GM12878 (cell line): Measurements from ENCODE around the gene CD163L1. TPM values are rescaled to one million over a fixed set of nuclear protein-coding genes. Genes with fewer than 3 reads are reported as not detected.

Experiments used
- ATAC-seq: fragments of 200-7000 bp; cut with Tn5 transposase; 3 replicates; pipeline ENCODE4 v1.9.1; 2020; ENCODE audit warnings: mild to moderate bottlenecking, moderate library complexity
- BruUV-seq: library from RNA; stranded (reverse); fragments of 400-500 nt; replicated peaks from 2 replicates; lab custom pipeline; 2021; lab: Mats Ljungman, UMichigan
- CTCF ChIA-PET: fragments of 300-600 bp; sonication (Branson Sonifier 250); formaldehyde crosslinking; extraction: SDS; loops from one replicate; lab custom pipeline; 2021; ENCODE audit warnings: inconsistent platforms; lab: Yijun Ruan, JAX
- POLR2A ChIA-PET: fragments of 350-600 bp; formaldehyde crosslinking; extraction: SDS; loops from one replicate; lab custom pipeline; 2021; ENCODE audit warnings: inconsistent platforms; lab: Charles Lee
- RAD21 ChIA-PET: fragments of 300-600 bp; sonication (Branson Sonifier 250); formaldehyde crosslinking; loops from one replicate; lab custom pipeline; 2023; ENCODE audit warnings: antibody characterized with exemption; ENCODE audit not compliant: unreplicated experiment; lab: Charles Lee
- SMC1A ChIA-PET: fragments of 300-600 bp; sonication (Branson Sonifier 250); formaldehyde crosslinking; loops from one replicate; lab custom pipeline; 2023; ENCODE audit not compliant: unreplicated experiment, uncharacterized antibody; lab: Charles Lee
- DNase-seq: peaks from one replicate; pipeline ENCODE4 v3.0.0-alpha.2; 2011; ENCODE audit warnings: low read depth, low spot score
- FAIRE-seq: peaks from 3 replicates; lab custom pipeline; 2011; peaks lifted over from hg19 to GRCh38; lab: Jason Lieb, UNC
- H2AFZ ChIP-seq: 2 replicates; pipeline ENCODE4 v1.6.0; 2011; ENCODE audit warnings: low read depth, low read length, control low read depth; ENCODE audit not compliant: control insufficient read depth
- H3K27ac ChIP-seq: 2 replicates; pipeline ENCODE4 v1.5.1; 2011; ENCODE audit warnings: control low read depth; ENCODE audit not compliant: control insufficient read depth, insufficient read depth
- H3K27me3 ChIP-seq, 2 experiments: replicated peaks in 1 of 2; 2 replicates each; pipeline versions ENCODE4 v1.6.0 to v1.6.1; 2011; ENCODE audit warnings: low read length in 1 of 2; ENCODE audit not compliant: control insufficient read depth in 2 of 2, insufficient read depth in 2 of 2
- H3K36me3 ChIP-seq, 2 experiments: 2 replicates each; pipeline ENCODE4 v1.5.1; 2011; ENCODE audit warnings: low read length in 1 of 2; ENCODE audit not compliant: control insufficient read depth in 2 of 2, insufficient read depth in 2 of 2
- H3K4me1 ChIP-seq: 2 replicates; pipeline ENCODE4 v1.6.1; 2011; ENCODE audit warnings: mild to moderate bottlenecking, low read length, moderate library complexity, mixed read lengths; ENCODE audit not compliant: control insufficient read depth, insufficient read depth
- H3K4me2 ChIP-seq: 2 replicates; pipeline ENCODE4 v1.6.0; 2011; ENCODE audit warnings: control low read depth; ENCODE audit not compliant: control insufficient read depth, insufficient read depth
- H3K4me3 ChIP-seq: fragments of 200-600 bp; sonication (generic); 2 replicates; pipeline ENCODE4 v1.5.1; 2016
- H3K79me2 ChIP-seq: 2 replicates; pipeline ENCODE4 v1.6.0; 2011; ENCODE audit warnings: low read length; ENCODE audit not compliant: control insufficient read depth, insufficient read depth
- H3K9ac ChIP-seq: 2 replicates; pipeline ENCODE4 v1.8.0; 2011; ENCODE audit warnings: low read length, control low read depth, mixed read lengths; ENCODE audit not compliant: control insufficient read depth, insufficient read depth
- H3K9me3 ChIP-seq: replicated peaks from 3 replicates; pipeline ENCODE4 v1.5.1; 2011; ENCODE audit warnings: mild to moderate bottlenecking, low read length; ENCODE audit not compliant: control insufficient read depth, insufficient read depth
- H4K20me1 ChIP-seq: 2 replicates; pipeline ENCODE4 v1.6.0; 2011; ENCODE audit not compliant: control insufficient read depth, insufficient read depth
- BHLHE40 ChIP-seq, 2 experiments: fragments of 450-650 bp in 1 of 2; IDR thresholded peaks; 2 replicates each; pipeline ENCODE4 v1.6.1; 2011 to 2017; ENCODE audit warnings: low read depth in 2 of 2, borderline replicate concordance in 1 of 2, improper control_type of control experiment in 1 of 2, low read length in 1 of 2, mild to moderate bottlenecking in 1 of 2
- CBFB ChIP-seq: IDR thresholded peaks from 2 replicates; pipeline ENCODE4 v1.6.1; 2016; ENCODE audit warnings: antibody characterized with exemption, low read depth
- CUX1 ChIP-seq: IDR thresholded peaks from 2 replicates; pipeline ENCODE4 v1.6.1; 2012; ENCODE audit warnings: improper control_type of control experiment, low read depth, low read length; ENCODE audit not compliant: insufficient replicate concordance
- HDAC2 ChIP-seq: fragments of 200-600 bp; sonication (generic); IDR thresholded peaks from 2 replicates; pipeline ENCODE4 v1.6.1; 2017
- HDGF ChIP-seq: fragments of 450-650 bp; IDR thresholded peaks from 2 replicates; pipeline ENCODE4 v1.6.1; 2016; ENCODE audit warnings: antibody characterized with exemption
- IKZF2 ChIP-seq, 2 experiments: fragments of 450-650 bp; IDR thresholded peaks; 2 replicates each; pipeline ENCODE4 v1.6.1; 2017; ENCODE audit warnings: mild to moderate bottlenecking in 2 of 2, moderate library complexity in 2 of 2
- MEF2A ChIP-seq: IDR thresholded peaks from 2 replicates; pipeline ENCODE4 v1.6.1; 2011; ENCODE audit warnings: low read depth, mild to moderate bottlenecking, low read length, moderate library complexity; ENCODE audit not compliant: insufficient read depth
- MEF2B ChIP-seq: fragments of 450-650 bp; IDR thresholded peaks from 2 replicates; pipeline ENCODE4 v1.6.1; 2018; ENCODE audit warnings: mild to moderate bottlenecking, moderate library complexity; ENCODE audit not compliant: partially characterized antibody, poor library complexity, severe bottlenecking
- SREBF2 ChIP-seq: IDR thresholded peaks from 2 replicates; pipeline ENCODE4 v1.6.1; 2012; ENCODE audit warnings: mild to moderate bottlenecking, low read length
- SRF ChIP-seq, 2 experiments: IDR thresholded peaks; 2 replicates each; pipeline ENCODE4 v1.6.1; 2011; ENCODE audit warnings: low read depth in 2 of 2, low read length in 2 of 2, mild to moderate bottlenecking in 1 of 2, moderate library complexity in 1 of 2
- STAT1 ChIP-seq: fragments of 450-650 bp; conservative IDR thresholded peaks from 2 replicates; pipeline ENCODE4 v1.6.1; 2014; ENCODE audit warnings: antibody characterized with exemption, mild to moderate bottlenecking
- STAT3 ChIP-seq: IDR thresholded peaks from 2 replicates; pipeline ENCODE4 v1.6.1; 2011; ENCODE audit warnings: low read depth, low read length, improper control_type of control experiment
- SUZ12 ChIP-seq: fragments of 200-600 bp; sonication (generic); IDR thresholded peaks from one replicate; pipeline ENCODE4 v1.6.1; 2018; ENCODE audit warnings: antibody characterized with exemption, mild to moderate bottlenecking; ENCODE audit not compliant: unreplicated experiment
- YY1 ChIP-seq: IDR thresholded peaks from 2 replicates; pipeline ENCODE4 v1.6.1; 2011; ENCODE audit warnings: low read depth, mild to moderate bottlenecking, low read length
- ZBED1 ChIP-seq: IDR thresholded peaks from 2 replicates; pipeline ENCODE4 v1.6.1; 2016; ENCODE audit warnings: borderline replicate concordance
- ZBTB33 ChIP-seq: fragments of 450-650 bp; IDR thresholded peaks from 2 replicates; pipeline ENCODE4 v1.6.1; 2017; ENCODE audit warnings: mild to moderate bottlenecking
- ZNF207 ChIP-seq: fragments of 450-650 bp; IDR thresholded peaks from 2 replicates; pipeline ENCODE4 v1.6.1; 2014; ENCODE audit warnings: antibody characterized with exemption, mild to moderate bottlenecking, borderline replicate concordance
- ZNF24 ChIP-seq: fragments of 450-650 bp; IDR thresholded peaks from 2 replicates; pipeline ENCODE4 v1.6.1; 2017; ENCODE audit warnings: antibody characterized with exemption, mild to moderate bottlenecking
- WGBS: methylation state at CpG from one replicate; pipeline ENCODE4 v1.1.6; 2016; ENCODE audit warnings: low lambda C conversion rate; ENCODE audit not compliant: insufficient replicate concordance, insufficient coverage; ENCODE audit errors: missing lambda C conversion rate; 5-methylcytosine and 5-hydroxymethylcytosine counted together
- in situ Hi-C: fragments of 300-500 bp; cut with MboI; formaldehyde crosslinking; loops from 9 replicates; pipeline ENCODE4 v1.14.3; 2018; ENCODE audit warnings: mixed read lengths
- intact Hi-C: fragments of 100-400 bp; cut with micrococcal nuclease; formaldehyde crosslinking; loops from one replicate; pipeline ENCODE4 v1.14.2; 2022; ENCODE audit not compliant: unreplicated experiment
- polyA plus RNA-seq, 11 experiments: library from polyadenylated mRNA; depleted of rRNA in 4 of 11; unstranded in 6 of 11; stranded (reverse) in 5 of 11; fragments of >200 nt; fragmentation: Nextera tagmentation in 4 of 11; fragmentation: Illumina TruSeq in 1 of 11; extraction: Ambion mirVana in 4 of 11; extraction: Trizol in 1 of 11; gene quantifications; 1 replicate in 1 of 11; 2 replicates in 10 of 11; pipeline versions ENCODE4 v1.2.1 to v1.2.3, GENCODE V29; 2011 to 2016; ENCODE audit warnings: inconsistent platforms in 2 of 11, missing spikeins in 2 of 11, low read depth in 1 of 11
- total RNA-seq, 4 experiments: library from RNA; depleted of rRNA in 3 of 4; stranded (reverse); fragments of >200 nt in 3 of 4; fragmentation: Illumina TruSeq in 1 of 4; extraction: Trizol in 1 of 4; gene quantifications; 2 replicates each; pipeline versions ENCODE4 v1.2.1 to v1.2.3, GENCODE V29; 2013 to 2021
- TF ChIP-seq, protein P1 (sequence below): IDR thresholded peaks from 2 replicates; pipeline ENCODE4 v1.6.1; 2012; ENCODE audit warnings: low read depth, low read length, improper control_type of control experiment

The CD163L1 gene
- total and polyA plus RNA-seq, 10 of the 15 experiments (the other 5 are each of a cell fraction or from before 2014, with no cell fraction given), result 0.49 to 2.9 (median 1.6) TPM; not detected in 1

DNA sequence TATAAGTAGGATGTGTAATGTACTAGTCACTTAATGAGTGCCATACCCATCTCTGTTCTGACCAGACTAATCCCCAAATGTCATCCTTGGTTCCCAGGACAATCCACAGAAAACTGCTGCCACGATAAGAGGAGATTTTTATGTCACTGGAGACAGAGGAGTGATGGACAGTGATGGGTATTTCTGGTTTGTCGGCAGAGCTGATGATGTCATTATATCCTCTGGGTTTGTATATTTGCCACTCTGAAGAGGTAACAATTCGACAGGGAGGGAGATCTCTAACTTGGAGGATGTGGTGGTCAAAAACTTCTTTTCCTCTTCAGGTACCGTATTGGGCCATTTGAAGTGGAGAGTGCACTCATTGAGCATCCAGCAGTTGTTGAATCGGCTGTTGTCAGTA, 119.8 kb downstream of the CD163L1 start:
- ATAC-seq (no peak), FAIRE-seq (no peak), DNase-seq (no peak)
- H3K79me2 ChIP-seq, result no peaks in the 10 kb centered on the region
- CTCF ChIA-PET, result no interaction called here
- RAD21 ChIA-PET, result no interaction called here
- intact Hi-C loops, result no loop called here
- no peaks in the 10 kb centered on the region for H3K9me3 ChIP-seq
- H2AFZ ChIP-seq, result no peak overlapping the region
- H3K36me3 ChIP-seq, result no peaks in the 10 kb centered on the region
- no peaks in the 10 kb centered on the region for H4K20me1 ChIP-seq
- BruUV-seq, result no TSS peak
- no peak overlapping the region for H3K9ac ChIP-seq
- SMC1A ChIA-PET, result no interaction called here
- POLR2A ChIA-PET, result no interaction called here
- H3K4me2 ChIP-seq, result no peak overlapping the region
- H3K27ac ChIP-seq, result no peak overlapping the region
- no peaks in the 10 kb centered on the region; a peak in 1 of 4 replicates for H3K27me3 ChIP-seq
- no peak overlapping the region for H3K4me3 ChIP-seq
- WGBS, result 45% methylated on average over 5 of the region's 5 CpGs
- H3K4me1 ChIP-seq, result no peaks in the 10 kb centered on the region
- in situ Hi-C loops, result no loop called here
- TF ChIP-seq BHLHE40 (IDR thresholded peaks at IDR 0.05; ENCODE audit: borderline replicate concordance in 1 of 2, low read depth in 2 of 2, low read length in 1 of 2) (no peak), HDGF (no peak), YY1 (no peak), ZBED1 (no peak), SRF (IDR thresholded peaks at IDR 0.05; ENCODE audit: low read depth in 2 of 2, low read length in 2 of 2) (no peak), STAT3 (no peak), SREBF2 (no peak), MEF2A (no peak), STAT1 (no peak), MEF2B (no peak), IKZF2 (IDR thresholded peaks at IDR 0.05) (no peak), ZNF24 (no peak), CBFB (no peak), SUZ12 (no peak), ZNF207 (no peak), CUX1 (no peak), ZBTB33 (no peak), HDAC2 (no peak)
- TF ChIP-seq, protein P1, sequence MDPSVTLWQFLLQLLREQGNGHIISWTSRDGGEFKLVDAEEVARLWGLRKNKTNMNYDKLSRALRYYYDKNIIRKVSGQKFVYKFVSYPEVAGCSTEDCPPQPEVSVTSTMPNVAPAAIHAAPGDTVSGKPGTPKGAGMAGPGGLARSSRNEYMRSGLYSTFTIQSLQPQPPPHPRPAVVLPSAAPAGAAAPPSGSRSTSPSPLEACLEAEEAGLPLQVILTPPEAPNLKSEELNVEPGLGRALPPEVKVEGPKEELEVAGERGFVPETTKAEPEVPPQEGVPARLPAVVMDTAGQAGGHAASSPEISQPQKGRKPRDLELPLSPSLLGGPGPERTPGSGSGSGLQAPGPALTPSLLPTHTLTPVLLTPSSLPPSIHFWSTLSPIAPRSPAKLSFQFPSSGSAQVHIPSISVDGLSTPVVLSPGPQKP, result no peak
